ENCODE results near the gene SAT1.

Gene SAT1

DNA sequence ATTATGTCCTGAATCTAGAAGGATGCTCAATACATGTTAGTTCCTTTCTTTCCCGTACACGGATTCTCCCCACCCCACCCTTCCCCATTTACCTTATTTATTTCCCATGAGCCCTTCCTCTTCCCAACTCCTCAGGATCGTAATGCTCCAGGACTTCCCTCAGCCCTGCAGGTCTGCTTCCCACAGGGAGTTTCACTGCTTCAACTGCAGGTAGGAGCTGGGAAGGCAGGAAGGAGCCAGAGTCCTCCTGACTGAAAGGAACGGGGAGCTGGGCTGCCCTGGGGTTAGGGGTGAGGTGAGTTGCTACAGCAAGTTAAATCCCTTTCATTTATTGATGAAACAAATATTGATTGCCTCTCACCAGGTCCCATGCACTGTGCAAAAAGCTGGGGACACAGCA, 33.2 kb downstream of the SAT1 start:
- no peaks in the 10 kb centered on the region for H3K27me3 Mint-ChIP-seq
- no peaks in the 10 kb centered on the region for H3K9me3 Mint-ChIP-seq
- H3K4me1 Mint-ChIP-seq, result peaks cover 5% of the 10 kb centered on the region
- no peak overlapping the region for H3K27ac Mint-ChIP-seq
- no peaks in the 10 kb centered on the region for H3K36me3 Mint-ChIP-seq
- H3K4me3 Mint-ChIP-seq, result no peak overlapping the region

DNA sequence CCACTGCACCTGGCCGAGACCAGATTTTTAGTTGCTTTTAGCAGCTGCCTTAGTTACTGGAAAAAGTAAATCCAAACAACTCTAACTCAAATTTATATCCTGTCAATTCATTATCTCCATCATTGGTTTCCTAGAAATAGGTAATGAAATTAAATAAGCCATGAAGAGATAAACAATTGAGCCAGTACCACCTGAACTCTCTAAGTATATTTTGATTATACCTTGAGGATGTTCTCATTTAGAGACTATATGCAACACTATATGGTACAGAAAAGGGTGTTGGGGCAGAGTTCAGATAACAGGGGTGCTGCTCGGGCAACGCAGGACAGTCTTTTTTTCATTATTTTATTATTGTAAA, 35.0 kb downstream of the SAT1 start:
- Mint-ChIP-seq H3K4me1 (no peaks in the 10 kb centered on the region), H3K4me3 (no peak overlapping the region), H3K27me3 (no peaks in the 10 kb centered on the region), H3K27ac (no peak overlapping the region), H3K36me3 (no peaks in the 10 kb centered on the region), H3K9me3 (no peaks in the 10 kb centered on the region)

DNA sequence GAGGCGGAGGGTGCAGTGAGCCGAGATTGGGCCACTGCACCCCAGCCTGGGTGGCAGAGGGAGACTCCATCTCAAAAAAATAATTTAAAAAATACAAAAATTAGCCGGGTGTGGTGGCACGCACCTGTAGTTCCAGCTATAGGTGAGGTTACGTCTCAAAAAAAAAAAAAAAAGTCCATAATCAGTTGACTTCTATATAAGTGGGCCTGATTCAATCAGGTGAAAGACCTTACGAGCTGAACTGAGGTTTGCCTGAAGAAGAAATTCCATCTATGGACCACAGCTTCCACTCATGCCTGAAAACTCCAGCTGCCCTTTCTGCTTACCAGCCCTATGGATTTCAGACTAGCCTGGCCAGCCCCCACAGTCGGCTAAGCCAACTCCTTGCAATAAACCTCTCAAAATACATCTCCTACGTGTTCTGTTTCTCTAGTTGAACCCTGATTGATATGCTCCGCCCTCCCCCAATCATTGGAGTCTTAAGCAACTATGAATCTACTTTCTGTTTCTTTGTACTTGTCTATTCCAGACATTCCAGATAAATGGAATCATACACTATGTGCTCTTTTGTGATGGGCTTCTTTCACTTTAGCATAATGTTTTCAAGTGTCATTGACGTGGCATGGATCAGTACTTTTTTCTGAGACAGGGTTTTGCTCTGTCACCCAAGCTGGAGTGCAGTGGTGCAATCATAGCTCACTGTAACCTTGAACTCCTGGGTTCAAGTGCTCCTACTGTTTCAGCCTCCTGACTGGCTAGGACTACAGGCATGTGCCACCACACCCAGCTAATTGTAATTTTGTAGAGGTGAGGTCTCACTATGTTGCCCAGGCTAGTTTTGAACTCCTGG, 36.6 kb downstream of the SAT1 start:
- no peaks in the 10 kb centered on the region for H3K27me3 Mint-ChIP-seq
- no peak overlapping the region for H3K27ac Mint-ChIP-seq
- H3K4me1 Mint-ChIP-seq, result no peaks in the 10 kb centered on the region

DNA sequence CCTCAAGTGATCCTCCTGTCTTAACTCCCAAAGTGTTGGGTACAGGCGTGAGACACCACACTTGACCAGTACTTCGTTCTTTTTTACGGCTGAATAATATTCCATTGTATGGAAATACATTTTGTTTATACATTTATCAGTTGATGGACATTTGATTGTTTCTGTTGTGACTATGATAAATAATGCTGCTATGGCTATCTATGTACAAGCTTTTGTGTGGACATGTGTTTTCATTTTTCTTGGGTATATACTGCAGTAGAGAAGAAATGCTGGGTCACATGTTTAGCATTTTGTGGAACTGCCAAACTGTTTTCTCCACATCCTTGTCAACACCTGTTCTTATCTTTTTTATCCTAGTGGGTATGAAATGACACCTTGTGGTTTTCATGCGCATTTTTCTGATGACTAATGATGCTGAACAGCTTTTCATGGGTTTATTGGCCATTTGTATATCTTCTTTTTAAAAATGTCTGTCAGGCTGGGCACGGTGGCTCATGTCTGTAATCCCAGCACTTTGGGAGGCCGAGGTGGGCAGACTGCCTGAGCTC, 37.3 kb downstream of the SAT1 start:
- Mint-ChIP-seq H3K27ac (no peak overlapping the region), H3K36me3 (no peaks in the 10 kb centered on the region)

More for the DNA sequence above, 36.6 kb downstream of the SAT1 start:
- H3K4me3 Mint-ChIP-seq, result no peak overlapping the region
- H3K9me3 Mint-ChIP-seq, result no peaks in the 10 kb centered on the region
- no peaks in the 10 kb centered on the region for H3K36me3 Mint-ChIP-seq

DNA sequence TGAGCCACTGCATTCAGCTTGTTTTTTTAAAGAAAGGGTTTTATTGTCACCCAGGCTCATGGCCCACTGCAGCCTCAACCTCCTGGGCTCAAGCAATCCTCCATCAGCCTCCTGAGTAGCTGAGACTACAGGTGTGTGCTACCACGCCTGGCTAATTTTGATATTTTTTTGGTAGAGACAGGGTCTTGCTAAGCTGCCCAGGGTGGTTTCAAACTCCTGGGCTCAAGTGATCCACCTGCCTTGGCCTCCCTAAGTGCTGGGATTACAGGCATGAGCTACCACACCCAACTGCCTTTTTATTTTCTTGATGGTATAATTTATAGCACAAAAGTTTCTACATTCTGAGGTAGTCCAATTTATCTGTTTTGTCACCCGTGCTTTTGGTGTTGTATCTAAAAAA, 38.9 kb downstream of the SAT1 start:
- H3K4me1 Mint-ChIP-seq, result no peaks in the 10 kb centered on the region
- no peaks in the 10 kb centered on the region for H3K27me3 Mint-ChIP-seq

More for the DNA sequence above, 37.3 kb downstream of the SAT1 start:
- Mint-ChIP-seq H3K27me3 (no peaks in the 10 kb centered on the region), H3K4me1 (no peaks in the 10 kb centered on the region), H3K9me3 (no peaks in the 10 kb centered on the region), H3K4me3 (no peak overlapping the region)

DNA sequence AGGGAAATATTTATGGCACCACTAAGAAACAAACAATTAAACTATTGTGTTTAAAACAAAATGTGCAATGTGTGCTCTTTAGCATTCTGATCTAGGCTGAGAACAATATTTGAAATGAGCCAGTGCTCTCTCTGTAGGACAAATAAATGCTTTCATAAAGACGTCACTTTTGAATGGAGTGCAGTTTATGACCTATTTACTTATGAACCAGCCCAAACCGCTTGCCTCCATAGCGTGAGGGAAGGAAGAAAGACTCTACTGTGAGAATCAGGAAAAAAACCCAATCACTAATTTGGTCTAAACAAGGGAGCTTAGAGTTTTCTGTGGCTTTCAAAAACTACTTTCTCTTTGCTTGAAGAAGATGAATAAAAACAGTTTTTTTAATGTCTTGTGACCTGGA, 39.4 kb downstream of the SAT1 start:
- Mint-ChIP-seq H3K9me3 (no peaks in the 10 kb centered on the region), H3K4me3 (no peak overlapping the region)

More for the DNA sequence above, 38.9 kb downstream of the SAT1 start:
- H3K4me3 Mint-ChIP-seq, result no peak overlapping the region
- no peaks in the 10 kb centered on the region for H3K9me3 Mint-ChIP-seq
- H3K36me3 Mint-ChIP-seq, result no peaks in the 10 kb centered on the region
- no peak overlapping the region for H3K27ac Mint-ChIP-seq

DNA sequence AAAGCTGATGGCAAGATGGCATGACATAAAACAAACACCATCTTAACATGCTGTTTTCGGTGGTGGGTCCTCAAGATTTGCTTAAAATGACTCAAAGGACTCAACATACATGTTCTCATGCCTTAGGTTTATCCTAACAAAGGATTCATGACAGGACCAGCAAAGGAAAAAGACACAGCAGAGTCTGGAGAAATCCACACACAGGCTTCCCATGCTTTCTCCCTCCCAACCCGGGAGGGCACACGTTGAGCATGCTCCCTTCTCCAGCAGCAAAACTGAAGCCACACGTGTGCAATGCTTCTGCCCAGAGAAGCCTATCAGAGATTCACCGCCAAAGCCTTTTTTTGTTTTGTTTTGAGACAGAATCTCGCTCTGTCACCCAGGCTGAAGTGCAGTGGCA, 39.9 kb downstream of the SAT1 start:
- Mint-ChIP-seq H3K4me3 (no peak overlapping the region), H3K9me3 (no peaks in the 10 kb centered on the region), H3K4me1 (no peaks in the 10 kb centered on the region), H3K27ac (no peak overlapping the region), H3K36me3 (no peaks in the 10 kb centered on the region), H3K27me3 (no peaks in the 10 kb centered on the region)

More for the DNA sequence above, 39.4 kb downstream of the SAT1 start:
- no peaks in the 10 kb centered on the region for H3K36me3 Mint-ChIP-seq
- no peaks in the 10 kb centered on the region for H3K27me3 Mint-ChIP-seq
- no peaks in the 10 kb centered on the region for H3K4me1 Mint-ChIP-seq
- H3K27ac Mint-ChIP-seq, result no peak overlapping the region

DNA sequence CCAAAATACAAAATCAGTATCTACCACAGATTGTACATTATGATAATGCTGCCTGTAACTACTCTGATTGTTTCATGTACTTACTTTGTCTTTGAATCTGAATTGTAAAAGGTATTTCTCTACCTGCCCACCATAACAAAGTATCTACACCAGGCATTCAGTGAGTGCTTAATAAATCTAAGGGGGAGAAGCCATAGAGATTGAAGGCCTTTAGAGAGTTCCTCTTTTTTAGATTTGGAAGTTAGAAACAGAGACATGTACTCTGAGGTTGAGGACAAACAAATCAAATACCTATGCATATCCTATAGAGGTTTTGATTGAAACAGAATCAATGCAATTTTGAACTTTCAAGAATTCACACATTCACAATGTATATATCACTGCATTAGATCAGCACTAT, 42.7 kb downstream of the SAT1 start:
- H3K27me3 Mint-ChIP-seq, result no peaks in the 10 kb centered on the region
- H3K9me3 Mint-ChIP-seq, result no peaks in the 10 kb centered on the region
- no peaks in the 10 kb centered on the region for H3K4me1 Mint-ChIP-seq
- H3K36me3 Mint-ChIP-seq, result no peaks in the 10 kb centered on the region
- no peak overlapping the region for H3K4me3 Mint-ChIP-seq
- no peak overlapping the region for H3K27ac Mint-ChIP-seq

DNA sequence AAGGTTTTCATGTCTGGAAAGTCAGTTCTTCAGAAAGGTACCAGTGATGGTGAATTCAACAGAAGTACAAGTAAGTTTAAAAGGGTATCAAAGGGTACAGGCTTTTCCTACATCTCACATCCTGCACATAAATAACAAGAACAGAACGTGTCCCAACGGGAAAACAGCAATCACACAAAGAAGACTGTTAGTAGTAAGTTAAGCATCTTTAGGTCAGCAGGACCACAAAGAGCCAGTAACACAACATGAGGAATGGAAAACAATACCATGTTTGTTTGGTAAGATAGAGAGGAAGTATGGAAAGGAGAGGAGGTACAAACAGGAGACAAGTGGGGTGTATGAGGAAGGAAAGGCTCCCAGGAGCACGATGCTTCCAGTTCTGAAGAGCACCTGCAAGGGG, 43.2 kb downstream of the SAT1 start:
- Mint-ChIP-seq H3K9me3 (no peaks in the 10 kb centered on the region), H3K4me1 (no peaks in the 10 kb centered on the region), H3K4me3 (no peak overlapping the region), H3K36me3 (no peaks in the 10 kb centered on the region), H3K27me3 (no peaks in the 10 kb centered on the region), H3K27ac (no peak overlapping the region)

DNA sequence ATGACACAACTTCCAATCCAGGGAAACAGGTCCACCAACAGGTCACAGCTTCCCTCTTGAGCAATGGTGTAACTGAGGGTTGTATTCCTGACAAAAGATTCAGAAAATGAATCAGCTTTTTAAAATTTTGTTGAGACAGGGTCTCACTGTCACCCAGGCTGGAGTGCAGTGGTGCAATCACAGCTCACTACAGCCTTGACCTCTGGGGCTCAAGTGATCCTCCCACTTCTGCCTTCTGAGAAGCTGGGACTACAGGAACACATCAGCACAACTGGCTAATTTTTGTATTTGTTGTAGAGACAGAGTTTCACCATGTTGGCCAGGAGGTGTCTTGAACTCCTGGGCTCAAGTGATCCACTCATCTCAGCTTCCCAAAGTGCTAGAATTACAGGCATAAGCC, 43.7 kb downstream of the SAT1 start:
- H3K27ac Mint-ChIP-seq, result no peak overlapping the region

DNA sequence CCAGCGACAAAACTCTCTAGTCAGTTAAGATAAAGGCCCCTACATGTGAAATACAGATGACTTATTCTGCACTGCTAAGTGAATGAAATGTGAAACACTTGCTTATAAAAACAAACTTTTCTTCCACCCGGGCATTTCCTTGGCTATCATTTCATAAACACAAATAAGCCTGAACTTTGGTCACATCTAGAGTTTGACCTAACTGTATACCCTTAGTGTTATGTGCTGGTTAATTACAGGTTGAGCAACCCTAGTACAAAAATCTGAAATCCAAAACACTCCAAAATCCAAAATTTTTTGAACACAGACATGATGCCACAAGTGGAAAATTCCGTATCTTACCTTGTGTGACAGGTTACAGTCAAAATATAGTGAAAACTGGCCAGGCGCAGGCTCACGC, 45.9 kb downstream of the SAT1 start:
- no peaks in the 10 kb centered on the region for H3K36me3 Mint-ChIP-seq
- no peak overlapping the region for H3K27ac Mint-ChIP-seq
- H3K4me3 Mint-ChIP-seq, result no peak overlapping the region
- no peaks in the 10 kb centered on the region for H3K9me3 Mint-ChIP-seq
- no peaks in the 10 kb centered on the region for H3K4me1 Mint-ChIP-seq
- H3K27me3 Mint-ChIP-seq, result no peaks in the 10 kb centered on the region

More for the DNA sequence above, 43.7 kb downstream of the SAT1 start:
- Mint-ChIP-seq H3K4me3 (no peak overlapping the region), H3K9me3 (no peaks in the 10 kb centered on the region), H3K27me3 (no peaks in the 10 kb centered on the region), H3K4me1 (no peaks in the 10 kb centered on the region), H3K36me3 (no peaks in the 10 kb centered on the region)

DNA sequence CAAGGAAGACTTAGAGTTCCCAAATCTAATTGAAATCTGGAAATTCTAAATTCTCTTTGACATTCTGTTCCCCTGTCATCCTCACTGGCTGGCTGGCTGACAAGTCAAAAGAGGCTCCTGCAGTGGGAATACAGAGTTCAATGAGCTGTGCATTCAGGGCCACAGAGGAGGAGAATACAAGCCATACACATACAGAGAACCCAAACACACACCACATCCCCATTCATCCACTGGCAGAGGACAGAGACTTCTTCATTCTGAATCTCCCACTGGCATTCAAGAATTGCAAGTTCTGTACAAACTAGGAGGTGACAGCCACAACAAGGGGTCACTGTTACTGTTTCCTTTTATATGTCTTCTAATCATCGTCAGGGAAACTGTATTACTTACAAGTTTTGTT, 49.7 kb downstream of the SAT1 start:
- H3K9me3 Mint-ChIP-seq, result no peaks in the 10 kb centered on the region
- no peaks in the 10 kb centered on the region for H3K4me1 Mint-ChIP-seq
- H3K36me3 Mint-ChIP-seq, result peaks cover 3% of the 10 kb centered on the region
- H3K27ac Mint-ChIP-seq, result no peak overlapping the region
- no peaks in the 10 kb centered on the region for H3K27me3 Mint-ChIP-seq
- H3K4me3 Mint-ChIP-seq, result no peak overlapping the region
